ENCODE results near the gene CERS5. TPM values are rescaled to one million over a fixed set of nuclear protein-coding genes. Genes with fewer than 3 reads are reported as not detected.

The CERS5 gene
- total RNA-seq, 2 donors from 2014 or later: 27.6 to 41.7 TPM

DNA sequence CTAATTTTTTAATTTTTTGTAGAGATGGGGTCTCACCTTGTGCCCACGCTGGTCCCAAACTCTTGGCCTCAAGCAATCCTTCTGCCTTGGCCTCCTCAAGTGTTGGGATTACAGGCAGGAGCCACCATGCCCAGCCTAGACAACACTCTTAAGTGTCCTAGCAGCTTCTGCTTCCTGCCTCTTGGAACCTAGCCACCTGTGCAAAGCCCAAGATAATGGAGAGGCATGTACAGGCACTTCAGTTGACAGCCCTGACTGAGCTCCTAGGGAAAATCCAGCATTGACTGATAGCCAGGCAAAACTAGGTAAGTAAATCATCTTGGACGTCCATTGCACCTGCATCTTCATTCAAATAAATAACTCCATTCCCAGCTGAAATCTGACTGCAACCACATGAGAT, 39.6 kb downstream of the CERS5 start:
- Histone ChIP-seq H3K9me3 (no peaks in the 10 kb centered on the region), H3K27me3 (replicated peaks; ENCODE audit: insufficient read depth) (no peaks in the 10 kb centered on the region), H3K36me3 (no peaks in the 10 kb centered on the region), H3K27ac (no peak overlapping the region), H3K4me3 (no peak overlapping the region), H3K4me1 (replicated peaks) (no peaks in the 10 kb centered on the region)
- WGBS: 53% methylated on average over 2 of the region's 2 CpGs
- TF ChIP-seq, protein P1, sequence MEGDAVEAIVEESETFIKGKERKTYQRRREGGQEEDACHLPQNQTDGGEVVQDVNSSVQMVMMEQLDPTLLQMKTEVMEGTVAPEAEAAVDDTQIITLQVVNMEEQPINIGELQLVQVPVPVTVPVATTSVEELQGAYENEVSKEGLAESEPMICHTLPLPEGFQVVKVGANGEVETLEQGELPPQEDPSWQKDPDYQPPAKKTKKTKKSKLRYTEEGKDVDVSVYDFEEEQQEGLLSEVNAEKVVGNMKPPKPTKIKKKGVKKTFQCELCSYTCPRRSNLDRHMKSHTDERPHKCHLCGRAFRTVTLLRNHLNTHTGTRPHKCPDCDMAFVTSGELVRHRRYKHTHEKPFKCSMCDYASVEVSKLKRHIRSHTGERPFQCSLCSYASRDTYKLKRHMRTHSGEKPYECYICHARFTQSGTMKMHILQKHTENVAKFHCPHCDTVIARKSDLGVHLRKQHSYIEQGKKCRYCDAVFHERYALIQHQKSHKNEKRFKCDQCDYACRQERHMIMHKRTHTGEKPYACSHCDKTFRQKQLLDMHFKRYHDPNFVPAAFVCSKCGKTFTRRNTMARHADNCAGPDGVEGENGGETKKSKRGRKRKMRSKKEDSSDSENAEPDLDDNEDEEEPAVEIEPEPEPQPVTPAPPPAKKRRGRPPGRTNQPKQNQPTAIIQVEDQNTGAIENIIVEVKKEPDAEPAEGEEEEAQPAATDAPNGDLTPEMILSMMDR (IDR thresholded peaks at IDR 0.05): no peak
- TF ChIP-seq POLR2AphosphoS5 (IDR thresholded peaks at IDR 0.05) (no peak), POLR2A (IDR thresholded peaks at IDR 0.05) (no peak)
- intact Hi-C loops (cut with DNase I): no loop called here
- no peak for DNase-seq (ENCODE audit: low spot score)

DNA sequence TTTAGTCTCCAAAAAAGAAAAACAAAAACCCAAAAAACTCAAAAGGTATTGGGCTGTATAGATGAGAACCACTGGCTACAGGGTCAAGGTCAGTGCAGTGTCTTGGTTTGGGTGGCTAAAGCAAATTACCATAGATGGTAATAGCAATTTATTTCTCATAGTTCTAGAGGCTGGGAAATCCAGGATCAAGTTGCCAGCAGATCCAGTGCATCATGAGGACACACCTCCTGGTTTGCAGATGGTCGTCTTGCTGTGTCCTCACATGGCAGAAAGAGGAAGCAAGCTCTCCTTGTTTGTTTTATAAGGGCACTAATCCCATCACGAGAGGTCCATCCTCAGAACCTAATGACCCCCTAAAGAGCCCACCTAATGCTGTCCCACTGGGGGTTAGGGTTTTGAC, 44.0 kb downstream of the CERS5 start:
- no peak for DNase-seq (ENCODE audit: low spot score)
- TF ChIP-seq POLR2A (IDR thresholded peaks at IDR 0.05): no peak
- 86% methylated on average over 2 of the region's 2 CpGs for WGBS
- intact Hi-C loops (cut with DNase I): no loop called here
- Histone ChIP-seq H3K36me3 (no peaks in the 10 kb centered on the region), H3K27me3 (replicated peaks; ENCODE audit: insufficient read depth) (no peaks in the 10 kb centered on the region), H3K9me3 (no peaks in the 10 kb centered on the region), H3K27ac (no peak overlapping the region), H3K4me1 (replicated peaks) (no peaks in the 10 kb centered on the region), H3K4me3 (no peak overlapping the region)

DNA sequence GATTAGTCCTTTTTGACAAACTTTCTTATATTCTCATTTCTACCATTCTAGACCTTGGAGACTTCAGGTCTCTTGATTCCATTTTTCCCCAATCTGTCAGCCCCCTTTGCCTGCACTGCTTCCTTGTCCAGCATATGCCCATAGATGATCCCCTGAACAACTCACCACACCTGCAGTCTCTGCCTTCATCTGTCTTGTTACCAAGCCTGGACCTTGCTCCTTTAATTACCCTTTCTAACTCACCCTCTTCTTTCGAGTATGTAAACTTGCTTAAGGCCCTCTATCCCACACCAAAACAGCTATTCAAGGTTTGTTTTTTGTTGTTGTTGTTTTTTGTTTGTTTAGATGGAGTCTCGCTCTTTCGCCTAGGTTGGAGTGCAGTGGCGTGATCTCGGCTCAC, 45.5 kb downstream of the CERS5 start:
- TF ChIP-seq, protein P1 (IDR thresholded peaks at IDR 0.05): no peak
- no peak for TF ChIP-seq POLR2A (IDR thresholded peaks at IDR 0.05)
- no peak for TF ChIP-seq POLR2AphosphoS5 (IDR thresholded peaks at IDR 0.05)
- WGBS: 86% methylated on average over 5 of the region's 5 CpGs
- H3K9me3 ChIP-seq: no peaks in the 10 kb centered on the region
- H3K36me3 ChIP-seq: no peaks in the 10 kb centered on the region
- no peak overlapping the region for H3K4me3 ChIP-seq
- intact Hi-C loops (cut with DNase I): no loop called here
- no peaks in the 10 kb centered on the region for H3K27me3 ChIP-seq (replicated peaks; ENCODE audit: insufficient read depth)
- H3K4me1 ChIP-seq (replicated peaks): no peaks in the 10 kb centered on the region
- no peak overlapping the region for H3K27ac ChIP-seq
- no peak for DNase-seq (ENCODE audit: low spot score)

DNA sequence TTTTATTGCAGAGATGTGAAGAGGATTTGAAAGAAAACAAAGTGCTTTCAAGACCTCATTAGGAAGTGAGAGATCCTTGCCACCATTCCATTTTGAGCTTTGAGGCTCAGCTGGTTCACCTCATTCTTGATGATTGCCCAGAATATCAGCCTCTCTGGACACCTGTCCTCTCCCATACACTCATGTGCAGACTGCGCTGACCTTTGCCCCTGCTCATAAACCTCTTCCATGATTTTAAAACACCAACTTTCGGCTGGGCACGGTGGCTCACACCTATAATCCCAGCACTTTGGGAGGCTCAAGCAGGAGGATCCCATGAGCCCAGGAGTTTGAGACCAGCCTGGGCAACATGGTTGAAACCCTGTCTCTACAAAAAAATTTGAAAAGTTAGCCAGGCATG, 46.2 kb downstream of the CERS5 start:
- Histone ChIP-seq H3K36me3 (no peaks in the 10 kb centered on the region), H3K27me3 (replicated peaks; ENCODE audit: insufficient read depth) (no peaks in the 10 kb centered on the region), H3K4me1 (replicated peaks) (no peaks in the 10 kb centered on the region), H3K27ac (no peak overlapping the region), H3K9me3 (no peaks in the 10 kb centered on the region), H3K4me3 (no peak overlapping the region)
- intact Hi-C loops (cut with DNase I): no loop called here
- WGBS: 97% methylated on average over 3 of the region's 3 CpGs
- DNase-seq (ENCODE audit: low spot score): no peak
- TF ChIP-seq POLR2A (IDR thresholded peaks at IDR 0.05): no peak
- no peak for TF ChIP-seq POLR2AphosphoS5 (IDR thresholded peaks at IDR 0.05)
- TF ChIP-seq, protein P1 (IDR thresholded peaks at IDR 0.05): no peak

DNA sequence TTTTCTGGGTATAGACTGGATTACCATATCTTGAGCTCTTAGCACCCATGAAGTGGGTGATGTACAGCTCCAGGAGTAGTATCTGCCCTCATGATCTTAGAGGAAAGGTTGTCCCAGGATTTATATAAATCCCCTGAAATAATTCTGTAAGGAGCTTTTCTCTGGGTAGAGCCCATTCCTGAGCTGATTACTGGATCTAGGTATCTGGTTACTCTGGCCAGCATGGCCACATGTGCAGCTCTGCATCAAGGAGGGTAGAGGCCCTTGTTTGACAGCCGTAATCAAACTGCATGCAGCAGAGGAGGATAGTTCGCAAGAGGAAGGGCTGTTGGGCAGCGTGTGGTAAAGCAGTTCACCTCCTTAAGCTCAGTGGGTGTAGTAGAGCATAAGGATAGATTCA, 46.6 kb downstream of the CERS5 start:
- Histone ChIP-seq H3K4me3 (no peak overlapping the region), H3K36me3 (no peaks in the 10 kb centered on the region), H3K9me3 (no peaks in the 10 kb centered on the region), H3K4me1 (replicated peaks) (no peaks in the 10 kb centered on the region), H3K27me3 (replicated peaks; ENCODE audit: insufficient read depth) (no peaks in the 10 kb centered on the region), H3K27ac (no peak overlapping the region)
- no peak for TF ChIP-seq POLR2AphosphoS5 (IDR thresholded peaks at IDR 0.05)
- TF ChIP-seq POLR2A (IDR thresholded peaks at IDR 0.05): no peak
- TF ChIP-seq, protein P1 (IDR thresholded peaks at IDR 0.05): no peak
- 79% methylated on average over 3 of the region's 3 CpGs for WGBS
- intact Hi-C loops (cut with DNase I): no loop called here
- DNase-seq (ENCODE audit: low spot score): no peak

All from prostate gland (tissue), 2 donors.